ENCODE data around the gene TAF11L3.
"Not testable (repeated sequence)": the region's sequence is repeated elsewhere in the genome, so short reads cannot be mapped to it uniquely, and the experiment has no call there.

The TAF11L3 gene

GRCh38 chr5:17518067-17518466 is at the start of gene TAF11L3:
Gene TAF11L3, plus strand, starts transcription at chr5:17518367.
- DNase-seq, result not testable (repeated sequence)

GRCh38 chr5:17470064-17470463 is 48.1 kb upstream of the TAF11L3 start:
- no peak for DNase-seq

DNA sequence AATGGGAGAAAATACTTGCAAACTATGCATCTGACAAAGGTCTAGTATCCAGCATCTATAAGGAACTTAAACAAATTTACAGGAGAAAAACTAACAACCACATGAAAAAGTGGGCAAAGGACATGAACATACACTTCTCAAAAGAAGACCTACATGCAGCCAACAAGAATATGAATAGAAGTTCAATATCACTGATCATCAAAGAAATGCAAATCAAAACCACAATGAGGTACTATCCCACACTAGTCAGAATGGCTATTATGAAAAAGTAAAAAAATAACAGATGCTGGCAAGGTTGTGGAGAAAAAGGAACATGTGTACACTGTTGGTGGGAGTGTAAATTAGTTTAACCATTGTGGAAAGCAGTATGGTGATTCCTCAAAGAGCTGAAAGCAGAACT is 43.1 kb upstream of the TAF11L3 start:
- DNase-seq, result not testable (repeated sequence)

DNA sequence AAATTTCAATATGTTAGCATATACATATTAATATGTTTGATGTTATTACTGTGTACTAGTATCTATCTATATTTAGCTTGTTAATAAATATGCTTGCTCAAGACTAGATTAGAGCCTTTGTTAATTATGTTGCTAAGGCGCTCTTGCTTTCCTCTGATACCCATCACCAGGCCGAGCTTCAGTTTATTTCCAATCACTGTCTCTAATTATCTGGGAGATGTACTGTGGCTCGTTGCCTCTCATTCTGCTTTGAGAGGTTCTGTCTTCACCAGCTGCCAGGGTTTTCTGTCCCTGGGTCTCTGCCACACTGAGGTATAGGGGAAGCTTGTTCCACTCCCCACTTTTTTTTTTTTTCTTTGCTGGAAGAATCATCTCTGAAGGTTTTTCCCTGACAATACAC is 41.1 kb upstream of the TAF11L3 start:
- DNase-seq, result no peak

GRCh38 chr5:17477573-17478265 is 40.4 kb upstream of the TAF11L3 start:
- DNase-seq, result no peak

- no peak for DNase-seq
These were observed 36.8 kb upstream of the TAF11L3 start for GRCh38 chr5:17481378-17481777.

- DNase-seq, result no peak
These were observed 35.4 kb upstream of the TAF11L3 start for GRCh38 chr5:17482790-17483189.

DNA sequence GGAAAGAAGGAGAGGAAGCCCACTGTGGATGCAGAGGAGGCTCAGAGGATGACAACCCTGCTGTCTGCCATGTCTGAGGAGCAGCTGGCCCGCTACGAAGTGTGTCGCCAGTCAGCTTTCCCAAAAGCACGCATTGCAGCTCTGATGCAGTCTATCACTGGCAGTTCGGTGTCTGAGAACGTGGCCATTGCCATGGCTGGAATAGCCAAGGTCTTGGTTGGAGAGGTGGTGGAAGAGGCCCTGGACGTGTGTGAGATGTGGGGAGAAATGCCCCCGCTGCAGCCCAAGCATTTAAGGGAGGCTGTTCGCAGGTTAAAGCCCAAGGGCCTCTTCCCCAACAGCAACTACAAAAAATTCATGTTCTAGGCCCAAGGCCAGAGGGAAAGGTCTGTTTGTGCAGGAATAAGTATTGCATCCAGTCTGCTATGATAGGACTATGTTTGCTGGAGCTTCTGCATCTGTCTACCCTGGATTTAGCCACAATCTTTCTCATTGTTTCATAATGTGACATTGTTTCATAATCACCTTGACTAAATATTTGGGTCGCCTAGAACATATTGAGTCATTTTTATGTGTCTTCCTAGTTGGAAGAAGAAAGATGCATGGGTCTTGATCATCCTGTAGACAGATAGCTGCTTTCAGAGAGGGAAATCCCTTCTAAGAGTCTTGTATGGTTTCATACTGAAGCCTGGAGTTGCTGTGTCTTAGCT is 31.5 kb upstream of the TAF11L3 start:
- not testable (repeated sequence) for DNase-seq

DNA sequence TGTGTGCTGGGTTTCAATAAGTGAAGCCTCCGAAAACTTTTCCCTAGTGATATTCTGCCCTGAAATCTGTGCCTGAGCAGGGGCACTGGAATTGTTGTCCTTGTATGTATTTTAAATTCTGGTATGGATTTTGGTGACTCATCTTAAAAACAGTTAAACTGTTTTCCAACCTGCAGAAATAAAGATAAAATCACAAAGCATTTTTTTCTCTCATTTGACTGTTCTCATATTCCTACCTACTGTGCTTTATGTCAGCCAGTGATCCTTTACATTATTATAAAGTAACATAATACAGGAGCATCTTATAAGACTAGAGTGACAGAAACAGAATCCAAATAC is 31.0 kb upstream of the TAF11L3 start:
- no peak for DNase-seq

DNA sequence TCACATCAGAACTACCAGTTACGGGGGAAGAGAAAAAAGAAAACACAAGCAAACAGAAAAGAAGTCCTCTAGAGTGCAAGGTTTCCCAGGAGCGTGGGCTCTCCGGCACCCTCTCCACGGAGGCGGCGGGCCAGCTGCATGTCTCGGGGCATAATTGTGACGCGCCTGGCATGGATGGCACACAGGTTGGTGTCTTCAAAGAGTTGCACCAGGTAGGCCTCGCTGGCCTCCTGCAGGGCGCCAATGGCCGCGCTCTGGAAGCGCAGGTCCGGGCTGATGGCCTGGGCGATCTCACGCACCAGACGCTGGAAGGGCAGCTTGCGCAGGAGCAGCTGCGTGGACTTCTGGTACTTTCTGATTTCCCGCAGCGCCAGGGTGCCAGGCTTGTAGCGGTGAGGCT is 26.9 kb upstream of the TAF11L3 start:
- not testable (repeated sequence) for DNase-seq

- DNase-seq, result no peak
These were observed 25.4 kb upstream of the TAF11L3 start for GRCh38 chr5:17492770-17493169.

DNA sequence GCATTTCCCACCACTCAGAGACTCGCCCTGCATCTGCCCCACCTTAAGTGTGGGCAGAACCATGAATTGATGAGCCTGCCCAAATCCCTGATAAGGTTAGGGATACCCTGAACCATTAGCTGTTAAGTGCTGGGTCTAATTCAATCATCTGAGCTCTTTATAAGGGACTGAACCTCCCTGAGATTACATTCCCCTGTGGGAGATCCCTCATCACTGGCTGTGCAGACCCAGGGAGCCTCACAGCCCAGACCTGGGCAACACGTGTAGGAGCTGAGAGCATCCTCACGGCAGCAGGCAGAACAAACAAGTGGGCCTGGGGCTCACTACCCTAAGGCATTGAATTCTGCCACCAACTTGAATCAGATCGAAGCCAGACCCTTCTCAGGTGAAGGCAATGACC is 20.7 kb upstream of the TAF11L3 start:
- DNase-seq, result no peak

- not testable (repeated sequence) for DNase-seq
These were observed 20.2 kb upstream of the TAF11L3 start, which contains the start of gene TAF11L2 for GRCh38 chr5:17497931-17498330. Gene TAF11L2, plus strand, starts transcription at chr5:17498231.

DNA sequence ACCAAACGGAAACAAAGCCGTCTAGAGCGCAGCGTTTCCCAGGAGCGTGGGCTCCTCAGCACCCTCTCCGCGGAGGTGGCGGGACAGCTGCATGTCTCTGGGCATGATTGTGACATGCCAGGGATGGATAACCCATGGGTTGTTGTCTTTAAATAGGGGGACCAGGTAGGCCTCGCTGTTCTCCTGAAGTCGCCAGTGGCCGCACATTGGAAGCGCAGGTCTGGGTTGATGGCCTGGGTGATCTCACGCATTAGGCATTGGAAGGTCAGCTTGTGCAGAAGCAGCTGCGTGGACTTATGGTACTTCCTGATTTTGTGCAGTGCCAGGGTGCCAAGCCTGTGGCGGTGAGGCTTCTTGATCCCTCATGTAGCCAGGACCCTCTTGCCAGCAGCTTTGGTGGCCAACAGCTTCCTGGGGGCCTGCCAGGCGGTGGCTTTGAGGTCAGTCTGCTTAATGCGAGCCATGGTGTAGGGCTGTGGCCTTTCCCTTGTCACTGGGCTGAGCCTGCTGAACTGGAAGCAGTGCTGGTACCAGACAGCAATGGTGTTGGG is 6.3 kb upstream of the TAF11L3 start:
- no peak for DNase-seq

DNA sequence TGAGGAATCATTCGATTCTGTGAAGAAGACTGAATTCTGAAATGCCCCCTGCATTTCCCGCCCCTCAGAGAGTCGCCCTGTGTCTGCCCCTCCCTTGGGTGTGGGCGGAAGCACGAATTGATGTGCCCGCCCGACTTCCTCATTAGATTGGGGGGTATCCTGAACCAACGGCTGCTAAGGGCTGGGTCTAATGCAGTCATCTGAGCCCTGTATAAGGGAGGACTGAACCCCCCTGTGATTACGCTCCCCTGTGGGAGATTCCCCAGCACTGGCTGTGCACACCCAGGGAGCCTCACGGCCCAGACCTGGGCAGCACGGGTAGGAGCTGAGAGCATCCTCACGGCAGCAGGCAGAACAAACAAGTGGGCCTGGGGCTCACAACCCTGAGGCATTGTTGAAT is 641 bp upstream of the TAF11L3 start:
- DNase-seq, result peak in 1 of 2 donors; percentile 24

DNA sequence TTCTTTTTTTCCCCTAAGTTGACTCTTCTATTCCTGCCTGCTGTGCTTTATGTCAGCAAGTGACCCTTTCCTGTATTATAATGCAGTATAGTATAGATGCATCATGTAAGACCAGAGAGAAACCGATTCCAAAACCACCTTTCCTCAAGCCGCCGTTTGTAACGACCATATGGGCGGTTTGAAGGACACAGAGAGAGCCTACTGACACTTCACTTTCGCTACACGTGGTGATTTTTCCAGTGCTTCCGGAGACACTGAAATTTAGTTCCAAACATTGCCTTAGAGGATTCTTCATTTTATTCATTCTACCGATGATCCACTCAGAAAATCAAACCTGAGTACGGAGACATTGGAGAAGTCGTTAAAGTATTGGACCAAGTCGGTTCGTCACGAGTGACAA is 1.3 kb downstream of the TAF11L3 start:
- DNase-seq, result not testable (repeated sequence)

- not testable (repeated sequence) for DNase-seq
These were observed 3.3 kb downstream of the TAF11L3 start, which contains the start of gene TAF11L4 for GRCh38 chr5:17521501-17521900. Gene TAF11L4, plus strand, starts transcription at chr5:17521801.

GRCh38 chr5:17524935-17525334 is 6.8 kb downstream of the TAF11L3 start, which contains the start of gene TAF11L5:
Gene TAF11L5, plus strand, starts transcription at chr5:17525235.
- DNase-seq, result not testable (repeated sequence)

DNA sequence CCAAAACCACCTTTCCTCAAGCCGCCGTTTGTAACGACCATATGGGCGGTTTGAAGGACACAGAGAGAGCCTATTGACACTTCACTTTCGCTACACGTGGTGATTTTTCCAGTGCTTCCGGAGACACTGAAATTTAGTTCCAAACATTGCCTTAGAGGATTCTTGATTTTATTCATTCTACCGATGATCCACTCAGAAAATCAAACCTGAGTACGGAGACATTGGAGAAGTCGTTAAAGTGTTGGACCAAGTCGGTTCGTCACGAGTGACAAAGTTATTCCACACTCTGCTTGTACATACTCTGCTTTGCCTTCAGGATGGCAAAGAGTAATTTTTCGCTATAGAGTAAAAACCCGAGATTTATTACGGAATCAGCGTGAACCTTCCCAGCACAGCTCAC is 8.3 kb downstream of the TAF11L3 start:
- peak; percentile 3 to 4 for DNase-seq

DNA sequence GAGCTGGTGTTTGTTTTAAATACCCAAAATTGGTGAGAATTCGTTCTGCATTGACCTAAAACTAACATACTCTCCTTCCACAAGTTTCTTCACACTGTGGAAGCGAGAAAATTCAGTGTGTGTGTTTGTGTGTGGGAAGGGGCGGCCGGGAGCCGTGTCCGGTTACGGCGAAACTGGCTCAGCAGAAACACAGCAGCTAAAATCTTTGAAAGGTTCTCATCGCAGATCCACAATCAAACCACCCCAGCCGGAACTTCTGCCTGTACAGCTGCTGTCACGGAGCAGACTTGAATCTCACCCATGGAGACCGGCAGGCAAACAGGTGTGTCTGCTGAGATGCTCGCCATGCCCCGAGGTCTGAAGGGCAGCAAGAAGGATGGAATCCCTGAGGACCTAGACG is 10.2 kb downstream of the TAF11L3 start, which contains the start of gene TAF11L6:
TSS of gene TAF11L6 (plus strand) at position 301 of the 400 bp plus-strand sequence.
- not testable (repeated sequence) for DNase-seq
